IPS-NIHi7 (cell line): Measurements from ENCODE around the gene EHF.
A peak's percentile ranks its signal among the peaks of the same experiment; 100 is the strongest.
"Not testable (repeated sequence)": the region's sequence is repeated elsewhere in the genome, so short reads cannot be mapped to it uniquely, and the experiment has no call there.

ENCODE experiments used
- DNase-seq: peaks from one replicate; pipeline ENCODE4 v3.0.0; 2012; ENCODE audit warnings: mixed read lengths; ENCODE audit errors: extremely low spot score

The EHF gene

GRCh38 chr11:34620820-34621792 lies at the start of gene EHF:
Gene EHF (plus strand): TSS chr11:34621093. CDS start chr11:34642631, 21,538 bp downstream.
- no peak for DNase-seq

DNA sequence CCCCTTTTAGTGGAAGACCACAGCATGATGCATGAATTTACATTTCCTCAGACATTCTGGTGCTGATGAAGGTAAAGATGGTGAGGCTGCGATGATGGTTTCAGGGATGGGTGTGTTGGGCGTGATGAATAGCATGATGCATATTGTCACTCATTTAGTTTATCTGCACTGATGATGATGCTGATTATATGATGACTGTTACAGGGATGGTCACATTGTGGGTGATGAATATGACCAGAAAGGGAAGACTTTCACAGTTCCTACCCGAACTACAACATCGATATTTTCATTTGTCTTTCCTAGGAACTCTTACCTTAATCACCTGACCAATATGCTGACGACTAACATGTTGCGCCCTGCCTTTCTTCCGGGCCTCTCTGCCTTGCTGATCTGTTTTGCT lies 47.4 kb upstream of the EHF start:
- DNase-seq: no peak

DNA sequence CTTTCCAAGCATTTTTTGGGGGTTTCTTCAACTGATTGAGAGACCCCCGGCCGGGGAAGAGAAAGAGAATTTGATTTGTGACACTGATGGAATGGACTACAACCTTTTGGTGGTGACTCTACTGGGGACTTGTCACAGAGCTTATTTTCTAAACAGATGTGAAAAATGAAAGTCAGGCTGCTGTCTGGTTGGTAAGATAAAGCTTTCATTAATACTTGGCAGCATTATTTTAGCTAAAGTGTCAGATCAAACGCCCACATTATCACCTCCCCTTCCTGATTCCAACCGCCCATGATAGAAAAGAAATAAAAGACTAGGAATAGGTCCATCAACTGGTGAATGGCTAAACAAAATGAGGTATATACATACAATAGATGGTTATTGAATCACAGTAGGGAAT lies 45.6 kb upstream of the EHF start:
- no peak for DNase-seq

- no peak for DNase-seq
These were observed 45.2 kb upstream of the EHF start for GRCh38 chr11:34575671-34576070.

DNA sequence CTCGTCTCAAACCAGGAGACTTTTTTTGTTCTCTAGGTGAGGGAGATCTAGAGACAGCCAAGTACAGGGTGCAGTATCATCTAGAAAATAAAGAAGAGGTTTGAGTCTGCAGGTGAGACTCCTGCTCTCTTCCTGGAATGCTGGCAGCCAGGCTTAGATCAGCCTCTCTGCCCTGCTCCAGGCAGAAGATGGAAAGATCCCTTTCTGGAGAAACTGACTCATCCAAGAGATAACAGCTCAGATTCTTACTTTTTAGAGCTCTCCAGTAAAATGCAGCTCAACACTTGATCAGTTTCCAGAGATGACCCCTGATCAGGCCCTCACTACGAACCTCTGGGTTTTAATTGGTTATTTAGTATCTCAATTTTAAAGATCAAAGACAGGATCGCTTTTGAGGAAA lies 44.6 kb upstream of the EHF start:
- DNase-seq: no peak

GRCh38 chr11:34583818-34584217 lies 37.1 kb upstream of the EHF start:
- no peak for DNase-seq

DNA sequence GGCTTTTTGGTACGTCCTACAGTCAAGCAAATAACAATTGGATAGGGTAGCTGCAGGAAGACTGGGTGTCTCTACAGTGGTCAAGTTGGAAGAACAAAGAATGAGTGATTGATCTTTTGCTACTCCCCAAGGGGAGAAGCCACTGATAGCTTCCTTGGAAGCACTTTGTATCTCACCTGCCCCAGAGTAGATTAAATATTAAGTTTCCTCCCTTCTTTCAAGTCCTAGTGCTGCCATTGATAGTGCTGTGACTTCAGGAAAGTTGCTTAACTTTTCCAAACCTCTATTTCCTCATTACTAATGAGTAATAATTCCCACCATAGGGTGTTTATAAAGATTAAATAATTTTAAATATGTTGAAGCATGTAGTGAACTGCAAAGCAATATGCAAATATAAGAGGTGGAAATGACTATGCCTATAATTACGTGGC lies 35.6 kb upstream of the EHF start:
- DNase-seq: no peak

DNA sequence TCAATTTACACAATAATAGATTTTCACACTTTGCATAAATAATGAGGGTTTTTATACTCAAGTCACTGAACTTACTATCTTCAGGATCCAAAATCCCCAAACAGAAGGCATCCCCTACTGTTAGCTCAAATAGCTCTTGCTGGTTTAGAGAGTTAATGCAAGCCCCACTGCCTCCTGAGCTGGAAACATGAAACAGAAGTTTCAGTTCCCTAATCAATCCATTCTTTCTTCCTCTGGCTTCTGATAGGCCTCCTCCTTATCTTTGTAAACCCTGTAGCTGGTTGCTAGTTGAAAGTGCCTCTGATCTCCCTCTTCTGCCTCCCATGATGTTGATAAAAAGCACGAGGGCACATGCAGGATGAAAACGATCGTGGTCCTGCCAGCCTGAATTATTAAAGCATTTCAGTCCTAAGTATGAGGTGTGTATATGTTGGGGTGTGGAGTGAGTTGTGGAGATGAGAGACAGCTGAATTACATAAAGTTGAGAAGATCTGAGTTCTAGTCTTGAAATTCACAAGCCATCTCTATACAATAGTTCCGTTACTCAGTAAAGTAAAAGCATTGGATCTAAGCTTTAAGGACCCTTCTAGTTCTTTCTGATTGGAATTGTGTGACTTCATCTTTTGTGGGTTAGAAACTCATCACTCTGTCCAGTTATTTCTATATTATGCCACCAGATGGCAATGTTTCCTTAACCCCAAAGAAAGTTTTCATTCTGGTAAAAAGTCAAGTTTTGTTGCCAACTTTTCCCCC lies 35.0 kb upstream of the EHF start:
- DNase-seq: peak; percentile 63

- no peak for DNase-seq
These were observed 34.2 kb upstream of the EHF start for GRCh38 chr11:34586488-34587281.

DNA sequence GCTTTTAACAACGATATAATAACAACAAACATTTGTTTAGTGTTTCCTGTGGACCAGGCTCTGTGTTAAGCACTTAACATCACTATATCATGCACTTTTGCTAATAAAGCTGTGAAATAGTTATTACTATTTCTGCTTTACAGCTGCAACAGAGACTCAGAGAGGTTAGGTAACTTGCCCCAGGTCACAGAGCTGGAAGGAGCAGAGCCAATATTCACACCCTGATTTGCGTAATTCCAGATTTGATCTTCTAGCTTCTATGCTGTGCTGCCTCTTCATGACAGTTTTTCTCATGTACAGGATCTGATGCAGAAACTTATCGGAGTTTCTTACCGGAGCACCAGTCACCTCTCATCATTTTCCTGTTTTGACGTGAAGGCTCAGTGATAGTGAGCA lies 33.6 kb upstream of the EHF start:
- no peak for DNase-seq

- DNase-seq: no peak
These were observed 32.9 kb upstream of the EHF start for GRCh38 chr11:34588023-34588422.

- DNase-seq: no peak
These were observed 32.2 kb upstream of the EHF start for GRCh38 chr11:34588701-34589100.

GRCh38 chr11:34589177-34589576 lies 31.7 kb upstream of the EHF start:
- not testable (repeated sequence) for DNase-seq

- DNase-seq: no peak
These were observed 27.8 kb upstream of the EHF start for GRCh38 chr11:34593085-34593484.

DNA sequence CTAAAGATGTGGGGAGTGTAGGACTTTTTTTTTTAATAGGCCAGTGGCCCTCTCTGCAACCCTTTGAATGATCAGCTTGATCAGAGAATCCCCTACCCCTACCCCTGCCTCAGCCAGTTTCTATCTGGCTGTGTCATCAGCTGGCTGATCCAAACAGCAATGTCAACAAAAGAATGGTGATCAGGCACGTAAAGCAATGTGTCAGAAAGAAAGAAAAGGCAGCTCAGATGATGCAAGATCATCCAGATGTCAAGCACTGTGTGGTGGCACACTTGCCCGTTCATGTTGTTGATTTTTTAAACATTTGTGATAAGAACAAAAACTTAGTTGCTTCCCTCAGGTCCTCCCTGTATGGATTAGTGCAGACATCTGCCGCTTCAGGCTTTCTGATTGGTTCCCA lies 26.3 kb upstream of the EHF start:
- no peak for DNase-seq

DNA sequence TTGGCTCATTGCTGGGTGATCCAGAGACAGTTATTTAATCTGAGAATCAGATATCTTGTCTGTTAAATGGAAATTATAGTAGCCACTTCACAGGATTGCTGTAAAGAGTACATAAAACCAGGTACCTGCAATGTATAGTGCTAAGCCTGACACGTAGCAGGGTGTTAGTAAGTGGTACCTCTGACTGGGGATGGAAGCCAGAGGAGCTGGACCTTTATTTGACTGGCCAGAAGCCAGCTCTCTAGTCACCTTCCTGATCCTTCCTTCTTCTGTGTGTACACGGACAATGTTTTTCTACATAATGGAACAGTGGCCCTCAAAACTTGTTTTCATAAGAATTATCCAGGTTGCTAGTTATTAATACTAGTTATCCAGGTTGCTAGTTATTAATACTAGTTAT lies 25.5 kb upstream of the EHF start:
- DNase-seq: no peak

DNA sequence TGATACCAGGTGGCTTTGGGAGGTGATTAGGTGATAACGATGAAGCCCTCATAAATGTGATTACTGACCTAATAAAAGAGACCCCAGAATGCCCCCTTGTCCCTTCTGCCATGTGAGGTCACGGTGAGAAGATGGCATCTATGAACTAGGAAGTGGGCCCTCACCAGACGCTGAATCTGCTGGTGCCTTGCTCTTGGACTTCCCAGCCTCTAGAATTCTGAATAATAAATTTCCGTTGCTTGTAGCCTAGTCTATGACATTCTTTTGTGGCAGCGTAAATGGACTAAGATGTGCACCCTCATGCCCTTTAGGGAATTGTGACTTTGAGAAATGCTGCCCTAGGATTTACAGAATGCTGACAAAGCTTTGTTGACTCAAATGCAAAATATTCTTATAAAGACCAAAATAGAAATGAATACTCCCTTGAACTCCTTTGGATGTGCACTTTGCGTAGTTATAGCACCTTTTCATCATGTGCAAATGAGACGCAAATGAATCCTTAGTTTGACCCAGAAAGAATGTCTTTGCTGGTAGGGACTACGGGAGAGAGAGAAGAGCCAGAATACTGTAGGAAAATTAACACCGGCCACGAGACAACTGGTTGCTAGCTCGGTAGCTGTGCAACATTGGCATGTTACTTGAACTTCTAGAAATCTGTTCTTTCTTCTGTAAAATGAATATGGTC lies 24.8 kb upstream of the EHF start:
- DNase-seq: no peak

DNA sequence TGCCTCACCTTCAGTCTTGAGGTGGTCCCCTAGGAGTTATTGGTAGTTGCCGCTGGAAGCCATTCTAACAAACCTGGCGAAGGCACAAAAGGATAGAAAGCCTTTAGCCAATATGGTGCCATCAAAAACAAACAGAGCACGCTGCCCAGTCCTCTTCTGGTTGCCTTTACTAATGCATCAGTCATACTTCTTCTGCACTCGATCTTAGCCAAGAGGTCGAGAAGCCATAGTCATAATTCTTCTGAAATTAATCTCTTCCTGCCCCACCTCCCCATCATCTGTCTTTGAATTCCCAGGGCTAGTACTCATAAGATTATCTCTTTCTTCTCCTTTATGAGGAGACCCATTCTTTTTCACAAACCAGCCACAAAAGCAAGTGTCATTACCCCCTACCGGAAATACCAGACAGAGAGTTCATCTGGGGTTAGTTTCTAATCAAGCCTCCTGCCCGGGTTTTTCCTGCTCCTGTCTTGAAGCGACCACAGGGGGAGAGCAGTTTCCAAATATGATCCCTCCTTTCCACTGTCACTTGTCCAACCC lies 21.4 kb upstream of the EHF start:
- DNase-seq: no peak

- no peak for DNase-seq
These were observed 20.4 kb upstream of the EHF start for GRCh38 chr11:34600339-34601084.

GRCh38 chr11:34601085-34601444 lies 19.8 kb upstream of the EHF start:
- DNase-seq: no peak

- DNase-seq: no peak
These were observed 19.3 kb upstream of the EHF start for GRCh38 chr11:34601609-34602008.
